Endothelial cell (in vitro differentiated cells): Measurements from ENCODE around the gene MT1A. TPM values are rescaled to one million over a fixed set of nuclear protein-coding genes. Genes with fewer than 3 reads are reported as not detected.

ENCODE experiments used
- DNase-seq: peaks from one replicate; pipeline ENCODE4 v3.0.0; 2021; ENCODE audit warnings: low spot score
- H3K27ac Mint-ChIP-seq: one replicate; pipeline ENCODE4 v1.8.0; 2021; ENCODE audit warnings: mixed read lengths, inconsistent platforms; ENCODE audit not compliant: unreplicated experiment
- H3K27me3 Mint-ChIP-seq: one replicate; pipeline ENCODE4 v1.8.0; 2021; ENCODE audit warnings: mild to moderate bottlenecking, moderate library complexity, mixed read lengths, inconsistent platforms; ENCODE audit not compliant: unreplicated experiment
- H3K36me3 Mint-ChIP-seq: one replicate; pipeline ENCODE4 v1.8.0; 2021; ENCODE audit warnings: mild to moderate bottlenecking, low read depth, mixed read lengths, inconsistent platforms; ENCODE audit not compliant: unreplicated experiment
- H3K4me1 Mint-ChIP-seq: one replicate; pipeline ENCODE4 v1.8.0; 2021; ENCODE audit warnings: mild to moderate bottlenecking, mixed read lengths, inconsistent platforms; ENCODE audit not compliant: unreplicated experiment
- H3K4me3 Mint-ChIP-seq: one replicate; pipeline ENCODE4 v1.8.0; 2021; ENCODE audit warnings: mild to moderate bottlenecking, mixed read lengths, inconsistent platforms; ENCODE audit not compliant: unreplicated experiment
- H3K9me3 Mint-ChIP-seq: one replicate; pipeline ENCODE4 v1.8.0; 2021; ENCODE audit warnings: mixed read lengths, inconsistent platforms; ENCODE audit not compliant: unreplicated experiment
- total RNA-seq: library from RNA; stranded (reverse); fragmentation: NEBNext Ultra II Directional; extraction: Animal tissue kit (Norgen Biotek cat#: 25700); gene quantifications from one replicate; pipeline ENCODE4 v1.2.1, GENCODE V29; 2021; ENCODE audit not compliant: unreplicated experiment
- TF ChIP-seq, protein P1 (sequence below): fragments of 200-600 bp; sonication (generic); IDR thresholded peaks from one replicate; pipeline ENCODE4 v1.5.0; 2021; ENCODE audit warnings: antibody characterized with exemption; ENCODE audit not compliant: unreplicated experiment

MT1A gene
- total RNA-seq, 1 donor from 2014 or later = not detected

DNA sequence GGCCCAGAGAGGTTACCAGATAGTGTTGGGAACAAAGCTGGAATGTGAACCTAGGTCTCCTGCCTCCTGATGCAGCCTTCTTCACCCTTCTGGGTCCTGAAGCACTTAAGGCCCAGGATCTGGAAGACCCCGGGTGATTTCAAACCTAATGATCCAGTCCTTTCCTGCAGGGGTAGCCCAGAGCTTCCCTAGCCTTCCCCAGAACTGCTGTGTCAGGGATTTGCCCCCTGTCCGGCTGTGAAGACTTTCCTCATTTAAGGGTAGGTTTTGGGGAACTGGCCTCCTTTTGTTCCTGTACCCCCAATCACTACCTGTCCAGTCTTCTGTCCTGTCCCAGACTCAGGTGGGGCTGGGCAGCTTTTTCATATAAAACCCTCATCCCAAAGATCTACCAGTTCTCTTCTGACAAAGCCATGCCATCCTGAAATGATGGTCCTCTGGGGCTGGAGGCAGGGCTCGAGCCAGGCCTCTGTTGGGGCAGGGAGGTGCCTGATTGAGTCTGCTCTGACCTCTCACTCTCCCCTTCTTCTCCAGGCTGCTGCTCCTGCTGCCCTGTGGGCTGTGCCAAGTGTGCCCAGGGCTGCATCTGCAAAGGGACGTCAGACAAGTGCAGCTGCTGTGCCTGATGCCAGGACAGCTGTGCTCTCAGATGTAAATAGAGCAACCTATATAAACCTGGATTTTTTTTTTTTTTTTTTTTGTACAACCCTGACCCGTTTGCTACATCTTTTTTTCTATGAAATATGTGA is 45.1 kb downstream of the MT1A start:
- TF ChIP-seq, protein P1, sequence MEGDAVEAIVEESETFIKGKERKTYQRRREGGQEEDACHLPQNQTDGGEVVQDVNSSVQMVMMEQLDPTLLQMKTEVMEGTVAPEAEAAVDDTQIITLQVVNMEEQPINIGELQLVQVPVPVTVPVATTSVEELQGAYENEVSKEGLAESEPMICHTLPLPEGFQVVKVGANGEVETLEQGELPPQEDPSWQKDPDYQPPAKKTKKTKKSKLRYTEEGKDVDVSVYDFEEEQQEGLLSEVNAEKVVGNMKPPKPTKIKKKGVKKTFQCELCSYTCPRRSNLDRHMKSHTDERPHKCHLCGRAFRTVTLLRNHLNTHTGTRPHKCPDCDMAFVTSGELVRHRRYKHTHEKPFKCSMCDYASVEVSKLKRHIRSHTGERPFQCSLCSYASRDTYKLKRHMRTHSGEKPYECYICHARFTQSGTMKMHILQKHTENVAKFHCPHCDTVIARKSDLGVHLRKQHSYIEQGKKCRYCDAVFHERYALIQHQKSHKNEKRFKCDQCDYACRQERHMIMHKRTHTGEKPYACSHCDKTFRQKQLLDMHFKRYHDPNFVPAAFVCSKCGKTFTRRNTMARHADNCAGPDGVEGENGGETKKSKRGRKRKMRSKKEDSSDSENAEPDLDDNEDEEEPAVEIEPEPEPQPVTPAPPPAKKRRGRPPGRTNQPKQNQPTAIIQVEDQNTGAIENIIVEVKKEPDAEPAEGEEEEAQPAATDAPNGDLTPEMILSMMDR = no peak
- Mint-ChIP-seq H3K4me3 (no peak overlapping the region), H3K27ac (no peak overlapping the region), H3K36me3 (peaks cover 9% of the 10 kb centered on the region), H3K27me3 (peaks cover 16% of the 10 kb centered on the region), H3K4me1 (peaks cover 5% of the 10 kb centered on the region), H3K9me3 (no peaks in the 10 kb centered on the region)
- no peak for DNase-seq

DNA sequence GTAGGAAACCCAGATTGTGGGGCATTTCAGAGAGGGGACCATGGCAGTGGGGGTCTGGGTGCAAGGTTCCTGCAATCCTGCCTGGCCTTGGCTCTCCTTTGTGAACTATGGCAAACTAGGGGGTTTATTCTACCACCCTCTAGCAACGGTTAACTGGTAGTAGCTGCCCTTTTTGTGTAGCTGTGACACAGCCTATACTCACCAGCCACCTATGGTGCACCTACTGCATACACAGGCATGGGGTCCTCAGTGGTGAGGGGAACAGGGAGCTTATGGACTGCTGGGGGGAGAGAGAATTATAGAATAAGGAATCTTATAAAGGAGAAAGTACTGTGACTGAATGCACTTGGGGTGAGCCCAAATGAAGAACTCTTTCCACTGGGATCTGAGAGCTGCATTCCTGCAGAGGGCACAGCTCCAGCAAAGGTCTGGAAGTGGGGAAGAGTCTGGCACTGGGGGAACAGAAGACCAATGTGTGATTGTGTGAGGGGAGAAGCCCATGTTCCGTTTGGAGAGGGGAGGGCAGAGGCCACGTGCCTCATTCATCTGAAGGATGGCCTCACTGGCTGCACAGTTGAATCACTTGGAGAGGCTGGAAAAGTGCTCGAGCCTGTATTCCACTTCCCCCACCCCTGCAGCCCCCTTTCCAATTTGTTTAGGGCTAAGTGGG is 45.9 kb downstream of the MT1A start:
- DNase-seq = no peak
- peaks cover 17% of the 10 kb centered on the region for H3K27me3 Mint-ChIP-seq
- H3K9me3 Mint-ChIP-seq = no peaks in the 10 kb centered on the region
- H3K4me3 Mint-ChIP-seq = no peak overlapping the region
- TF ChIP-seq, protein P1 = no peak
- H3K27ac Mint-ChIP-seq = no peak overlapping the region
- peaks cover 5% of the 10 kb centered on the region for H3K4me1 Mint-ChIP-seq
- H3K36me3 Mint-ChIP-seq = peaks cover 9% of the 10 kb centered on the region

DNA sequence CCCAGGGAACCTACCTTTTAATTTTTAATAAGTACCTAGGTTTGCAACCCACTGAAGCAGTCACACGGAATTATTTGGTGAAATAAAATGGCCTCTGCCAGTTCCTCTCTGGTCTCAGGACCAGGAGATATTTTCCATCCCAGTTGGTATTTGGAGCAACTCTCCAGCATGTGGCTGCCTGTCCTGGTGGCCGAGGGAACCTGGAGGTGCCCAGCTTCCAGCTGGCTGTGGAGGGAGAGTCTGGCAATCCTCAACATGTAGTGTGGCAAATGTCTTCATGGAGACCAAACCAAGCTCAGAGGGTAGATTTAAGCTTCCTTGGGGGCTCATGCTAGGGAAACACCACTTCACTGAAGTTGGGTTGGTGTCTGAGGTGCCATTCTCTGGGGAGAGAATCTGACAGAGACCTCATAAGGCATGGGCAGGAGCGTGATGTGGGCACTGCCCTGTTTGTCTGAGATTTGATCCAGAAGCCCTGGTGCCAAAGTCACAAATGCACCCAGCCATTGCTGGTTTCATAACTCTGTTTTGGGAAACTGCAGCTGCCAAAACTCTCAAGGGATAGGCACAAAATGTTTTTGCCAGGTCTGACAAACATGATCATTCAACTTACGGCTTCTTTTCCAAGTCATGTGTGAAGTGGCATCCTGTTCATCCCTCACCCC is 46.6 kb downstream of the MT1A start:
- Mint-ChIP-seq H3K36me3 (peaks cover 9% of the 10 kb centered on the region), H3K9me3 (no peaks in the 10 kb centered on the region), H3K27ac (no peak overlapping the region), H3K4me3 (no peak overlapping the region), H3K4me1 (peaks cover 5% of the 10 kb centered on the region), H3K27me3 (peaks cover 17% of the 10 kb centered on the region)
- DNase-seq = no peak
- TF ChIP-seq, protein P1 = no peak

DNA sequence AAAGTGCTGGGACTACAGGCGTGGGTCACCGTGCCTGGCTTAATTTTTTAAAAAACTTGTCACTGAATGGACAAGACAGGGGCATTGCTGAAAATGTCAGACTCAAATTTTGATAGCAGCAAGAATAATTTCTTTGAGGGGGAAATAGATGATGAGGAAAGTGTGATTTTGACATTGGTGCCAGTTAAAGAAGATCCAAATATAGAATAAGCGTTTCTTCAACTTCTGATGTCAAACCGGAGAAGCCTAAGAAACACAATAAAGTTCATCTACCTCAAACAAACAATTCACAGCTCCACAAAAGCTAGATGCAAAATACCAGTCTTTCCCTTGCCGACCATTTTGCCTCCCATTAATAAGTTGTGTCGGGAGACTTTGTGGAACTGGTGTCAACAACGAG is 48.3 kb downstream of the MT1A start:
- Mint-ChIP-seq H3K4me1 (peaks cover 3% of the 10 kb centered on the region), H3K9me3 (no peaks in the 10 kb centered on the region), H3K36me3 (peaks cover 4% of the 10 kb centered on the region), H3K27me3 (peaks cover 9% of the 10 kb centered on the region), H3K27ac (no peak overlapping the region), H3K4me3 (no peak overlapping the region)
- TF ChIP-seq, protein P1 = no peak
- DNase-seq = no peak
